K562 (cell line): ENCODE measurements around the gene CCDC28B. TPM values are rescaled to one million over a fixed set of nuclear protein-coding genes. Genes with fewer than 3 reads are reported as not detected.

Source experiments
- BCL6 ChIP-seq: fragments of 250-450 bp; sonication (Bioruptor Pico); IDR thresholded peaks from 2 replicates; pipeline ENCODE4 v1.4.0; 2020
- CEBPB ChIP-seq: fragments of 450-650 bp; IDR thresholded peaks from 2 replicates; pipeline ENCODE4 v1.6.1; 2016; ENCODE audit warnings: missing genetic modification characterization, missing compliant biosample characterization
- FOXA3 ChIP-seq, 2 experiments: fragments of 450-650 bp in 1 of 2; sonication (generic) in 1 of 2; formaldehyde crosslinking; IDR thresholded peaks in 1 of 2; conservative IDR thresholded peaks in 1 of 2; 2 replicates each; pipeline versions ENCODE4 v1.4.0 to v1.8.0; 2020 to 2022; ENCODE audit warnings: mild to moderate bottlenecking in 2 of 2, missing genetic modification reagents in 1 of 2
- NFIC ChIP-seq: fragments of 450-650 bp; IDR thresholded peaks from 2 replicates; pipeline ENCODE4 v1.6.1; 2017; ENCODE audit warnings: mild to moderate bottlenecking, inconsistent platforms
- NR2C2 ChIP-seq, 2 experiments: fragments of 200-800 bp in 1 of 2; sonication (Bioruptor generic) in 1 of 2; sonication (generic) in 1 of 2; formaldehyde crosslinking in 1 of 2; IDR thresholded peaks; 2 replicates each; pipeline versions ENCODE4 v1.6.1 to v1.8.0; 2016 to 2022; ENCODE audit warnings: mild to moderate bottlenecking in 1 of 2, missing compliant biosample characterization in 1 of 2, missing genetic modification characterization in 1 of 2, missing genetic modification reagents in 1 of 2
- RFX1 ChIP-seq: fragments of 450-650 bp; IDR thresholded peaks from 2 replicates; pipeline ENCODE4 v1.6.1; 2016; ENCODE audit warnings: mild to moderate bottlenecking, moderate library complexity
- SNIP1 ChIP-seq: fragments of 450-650 bp; IDR thresholded peaks from 2 replicates; pipeline ENCODE4 v1.7.1; 2017; ENCODE audit warnings: low read depth, mild to moderate bottlenecking
- SRSF9 ChIP-seq: fragments of 200-400 bp; formaldehyde crosslinking; IDR thresholded peaks from 2 replicates; pipeline ENCODE4 v1.6.1; 2017; ENCODE audit warnings: low read depth, low read length, borderline replicate concordance
- TCF3 ChIP-seq: sonication (generic); formaldehyde crosslinking; IDR thresholded peaks from 2 replicates; pipeline ENCODE4 v1.4.0; 2020; ENCODE audit warnings: mild to moderate bottlenecking, missing genetic modification reagents
- TEAD2 ChIP-seq: fragments of 450-650 bp; IDR thresholded peaks from 2 replicates; pipeline ENCODE4 v1.6.1; 2016; ENCODE audit warnings: missing genetic modification characterization, control low read depth, missing compliant biosample characterization
- U2AF1 ChIP-seq: fragments of 200-400 bp; formaldehyde crosslinking; optimal IDR thresholded peaks from 2 replicates; pipeline ENCODE3; 2017; ENCODE audit warnings: mild to moderate bottlenecking, low read depth, low read length, moderate library complexity
- ZNF175 ChIP-seq: fragments of 200-800 bp; sonication (Bioruptor generic); IDR thresholded peaks from 2 replicates; pipeline ENCODE4 v1.6.1; 2016; ENCODE audit warnings: low read depth, mild to moderate bottlenecking, missing genetic modification characterization, missing compliant biosample characterization
- ZSCAN32 ChIP-seq: fragments of 450-650 bp; formaldehyde crosslinking; IDR thresholded peaks from 2 replicates; pipeline ENCODE4 v1.4.0; 2020; ENCODE audit warnings: mild to moderate bottlenecking, moderate library complexity
- polyA plus RNA-seq, 8 experiments: library from polyadenylated mRNA; depleted of rRNA in 4 of 8; stranded (reverse) in 5 of 8; unstranded in 3 of 8; fragments of >200 nt; fragmentation: Nextera tagmentation in 2 of 8; fragmentation: Illumina TruSeq in 1 of 8; extraction: Ambion mirVana in 2 of 8; extraction: Trizol in 1 of 8; gene quantifications; 2 replicates each; pipeline versions ENCODE4 v1.2.1 to v1.2.3, GENCODE V29; 2011 to 2014; ENCODE audit warnings: inconsistent platforms in 1 of 8, missing spikeins in 1 of 8
- total RNA-seq, 7 experiments: library from RNA; depleted of rRNA in 6 of 7; stranded (reverse); fragments of >200 nt in 6 of 7; fragmentation: Illumina TruSeq in 2 of 7; extraction: Trizol in 2 of 7; gene quantifications; 2 replicates each; pipeline versions ENCODE4 v1.2.1 to v1.2.3, GENCODE V29; 2011 to 2021; ENCODE audit warnings: low replicate concordance in 1 of 7
- TF ChIP-seq, protein P1 (sequence below): fragments of 450-650 bp; IDR thresholded peaks from 2 replicates; pipeline ENCODE4 v1.7.0; 2016; ENCODE audit warnings: borderline replicate concordance
- TF ChIP-seq, protein P2 (sequence below): fragments of 250-450 bp; sonication (Bioruptor Pico); IDR thresholded peaks from 2 replicates; pipeline ENCODE4 v1.8.0; 2022; ENCODE audit warnings: inconsistent platforms, mild to moderate bottlenecking, moderate library complexity, borderline replicate concordance
- TF ChIP-seq, protein P3 (sequence below): fragments of 250-450 bp; sonication (Bioruptor Pico); IDR thresholded peaks from 2 replicates; pipeline ENCODE4 v1.8.0; 2021; ENCODE audit warnings: borderline replicate concordance, mild to moderate bottlenecking, moderate library complexity; ENCODE audit not compliant: poor library complexity, severe bottlenecking

Gene CCDC28B
- total and polyA plus RNA-seq, 9 of the 15 experiments (the other 6 are each of a cell fraction or from before 2014, with no cell fraction given) = 5.7 to 54.5 (median 31.7) TPM

DNA sequence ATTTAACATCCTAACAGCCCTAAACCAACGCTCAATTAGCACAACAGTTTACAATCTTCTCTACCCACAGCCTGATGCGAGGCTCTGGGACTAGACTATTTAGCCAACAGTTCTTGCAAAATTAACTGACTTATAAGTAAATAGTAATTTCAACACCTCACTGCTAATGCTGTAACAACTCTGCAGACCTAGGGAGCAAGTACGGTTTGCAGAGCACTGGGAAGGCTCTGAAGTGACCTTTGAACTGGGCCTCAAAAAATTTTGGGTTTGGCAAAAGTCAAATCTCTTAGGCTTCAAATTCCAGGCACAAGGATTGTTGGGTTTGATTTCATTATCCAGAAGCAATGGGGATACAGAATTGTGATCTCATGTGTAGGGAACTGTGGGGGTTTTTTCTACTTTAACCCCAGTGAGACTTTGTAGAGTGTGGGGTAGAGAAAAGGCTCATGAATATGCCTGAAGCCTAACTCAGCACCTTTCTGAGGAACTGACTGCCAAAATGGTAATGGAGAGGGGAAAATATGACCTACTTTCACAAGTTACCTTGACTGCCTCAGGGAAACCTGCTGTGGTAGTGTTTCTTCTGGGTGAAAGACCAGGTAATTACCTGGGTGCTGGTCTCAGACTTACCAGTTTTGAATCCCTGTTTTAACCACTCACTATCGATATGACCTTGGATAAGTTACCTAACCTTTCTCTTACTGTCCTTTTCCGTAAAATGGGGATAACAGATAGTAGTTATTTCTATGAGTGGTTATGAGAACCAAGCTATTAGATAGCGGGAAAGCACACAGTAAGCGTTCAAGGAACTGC lies 21.8 kb upstream of the CCDC28B start (continued):
- TF ChIP-seq, protein P1, sequence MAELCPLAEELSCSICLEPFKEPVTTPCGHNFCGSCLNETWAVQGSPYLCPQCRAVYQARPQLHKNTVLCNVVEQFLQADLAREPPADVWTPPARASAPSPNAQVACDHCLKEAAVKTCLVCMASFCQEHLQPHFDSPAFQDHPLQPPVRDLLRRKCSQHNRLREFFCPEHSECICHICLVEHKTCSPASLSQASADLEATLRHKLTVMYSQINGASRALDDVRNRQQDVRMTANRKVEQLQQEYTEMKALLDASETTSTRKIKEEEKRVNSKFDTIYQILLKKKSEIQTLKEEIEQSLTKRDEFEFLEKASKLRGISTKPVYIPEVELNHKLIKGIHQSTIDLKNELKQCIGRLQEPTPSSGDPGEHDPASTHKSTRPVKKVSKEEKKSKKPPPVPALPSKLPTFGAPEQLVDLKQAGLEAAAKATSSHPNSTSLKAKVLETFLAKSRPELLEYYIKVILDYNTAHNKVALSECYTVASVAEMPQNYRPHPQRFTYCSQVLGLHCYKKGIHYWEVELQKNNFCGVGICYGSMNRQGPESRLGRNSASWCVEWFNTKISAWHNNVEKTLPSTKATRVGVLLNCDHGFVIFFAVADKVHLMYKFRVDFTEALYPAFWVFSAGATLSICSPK = no peak
- TF ChIP-seq U2AF1 (no peak), ZNF175 (no peak), ZSCAN32 (CRISPR knock-in tag) (no peak), CEBPB (tag) (0 out of 2 replicates have a peak, but pooled peaks have one; percentile 16), BCL6 (no peak), FOXA3 (CRISPR knock-in tag; conservative IDR thresholded peaks at IDR 0.05 in 1 of 2, IDR thresholded peaks at IDR 0.05 in 1 of 2) (no peak), SNIP1 (no peak), TEAD2 (tag) (no peak), TCF3 (CRISPR knock-in tag) (no peak), RFX1 (no peak), SRSF9 (no peak), NFIC (no peak), NR2C2 (CRISPR knock-in tag; IDR thresholded peaks at IDR 0.05) (no peak), NR2C2 (tag; IDR thresholded peaks at IDR 0.05) (peak; percentile 68; the same call in 1 of the 2 replicates)
- TF ChIP-seq, protein P2, sequence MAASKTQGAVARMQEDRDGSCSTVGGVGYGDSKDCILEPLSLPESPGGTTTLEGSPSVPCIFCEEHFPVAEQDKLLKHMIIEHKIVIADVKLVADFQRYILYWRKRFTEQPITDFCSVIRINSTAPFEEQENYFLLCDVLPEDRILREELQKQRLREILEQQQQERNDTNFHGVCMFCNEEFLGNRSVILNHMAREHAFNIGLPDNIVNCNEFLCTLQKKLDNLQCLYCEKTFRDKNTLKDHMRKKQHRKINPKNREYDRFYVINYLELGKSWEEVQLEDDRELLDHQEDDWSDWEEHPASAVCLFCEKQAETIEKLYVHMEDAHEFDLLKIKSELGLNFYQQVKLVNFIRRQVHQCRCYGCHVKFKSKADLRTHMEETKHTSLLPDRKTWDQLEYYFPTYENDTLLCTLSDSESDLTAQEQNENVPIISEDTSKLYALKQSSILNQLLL = no peak
- TF ChIP-seq, protein P3, sequence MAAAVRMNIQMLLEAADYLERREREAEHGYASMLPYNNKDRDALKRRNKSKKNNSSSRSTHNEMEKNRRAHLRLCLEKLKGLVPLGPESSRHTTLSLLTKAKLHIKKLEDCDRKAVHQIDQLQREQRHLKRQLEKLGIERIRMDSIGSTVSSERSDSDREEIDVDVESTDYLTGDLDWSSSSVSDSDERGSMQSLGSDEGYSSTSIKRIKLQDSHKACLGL (CRISPR knock-in tag) = no peak
